ENCODE data around the gene SLX9. TPM values are rescaled to one million over a fixed set of nuclear protein-coding genes. Genes with fewer than 3 reads are reported as not detected.

Gene SLX9
- total RNA-seq, 4 donors from 2014 or later, result 11.9 to 26.2 (median 16.1) TPM

- ATAC-seq (ENCODE audit: low FRiP score) (no peak), DNase-seq (ENCODE audit: low spot score) (no peak)
- TF ChIP-seq CTCF (IDR thresholded peaks at IDR 0.05), result no peak
These were observed 8.1 kb upstream of the SLX9 start for GRCh38 chr21:44931501-44932407.

DNA sequence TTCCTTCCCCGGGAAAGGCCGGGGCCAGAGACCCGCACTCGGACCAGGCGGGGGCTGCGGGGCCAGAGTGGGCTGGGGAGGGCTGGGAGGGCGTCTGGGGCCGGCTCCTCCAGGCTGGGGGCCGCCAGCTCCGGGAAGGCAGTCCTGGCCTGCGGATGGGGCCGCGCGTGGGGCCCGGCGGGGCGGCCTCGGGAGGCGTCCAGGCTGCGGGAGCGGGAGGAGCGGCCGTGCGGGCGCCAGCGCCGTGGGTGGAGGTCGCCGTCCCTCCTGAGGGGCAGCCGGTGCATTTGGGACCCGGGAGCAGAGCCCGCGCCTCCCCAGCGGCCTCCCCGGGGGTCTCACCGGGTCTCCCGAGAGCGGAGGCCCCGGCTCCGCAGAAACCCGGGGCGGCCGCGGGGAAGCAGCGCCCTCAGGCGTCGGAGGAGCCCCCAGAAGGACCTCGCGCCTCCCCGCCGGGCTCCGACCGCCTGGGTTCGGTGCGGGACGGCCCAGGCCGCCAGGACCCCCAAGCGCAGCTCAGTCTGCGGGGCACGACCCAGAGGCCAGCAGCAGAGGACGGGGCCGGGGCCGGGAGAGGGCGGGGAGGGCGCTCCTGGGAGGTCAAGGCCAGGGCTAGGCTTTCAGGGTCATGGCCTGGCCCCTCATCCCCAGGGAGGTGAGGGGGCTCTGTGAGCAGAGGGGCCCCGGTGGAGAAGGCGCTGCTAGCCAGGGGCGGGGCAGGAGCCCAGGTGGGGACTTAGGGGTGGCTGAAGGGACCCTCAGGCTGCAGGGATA is 7.2 kb upstream of the SLX9 start:
- TF ChIP-seq CTCF (IDR thresholded peaks at IDR 0.05), result no peak
- ATAC-seq (ENCODE audit: low FRiP score) (no peak), DNase-seq (ENCODE audit: low spot score) (no peak)

DNA sequence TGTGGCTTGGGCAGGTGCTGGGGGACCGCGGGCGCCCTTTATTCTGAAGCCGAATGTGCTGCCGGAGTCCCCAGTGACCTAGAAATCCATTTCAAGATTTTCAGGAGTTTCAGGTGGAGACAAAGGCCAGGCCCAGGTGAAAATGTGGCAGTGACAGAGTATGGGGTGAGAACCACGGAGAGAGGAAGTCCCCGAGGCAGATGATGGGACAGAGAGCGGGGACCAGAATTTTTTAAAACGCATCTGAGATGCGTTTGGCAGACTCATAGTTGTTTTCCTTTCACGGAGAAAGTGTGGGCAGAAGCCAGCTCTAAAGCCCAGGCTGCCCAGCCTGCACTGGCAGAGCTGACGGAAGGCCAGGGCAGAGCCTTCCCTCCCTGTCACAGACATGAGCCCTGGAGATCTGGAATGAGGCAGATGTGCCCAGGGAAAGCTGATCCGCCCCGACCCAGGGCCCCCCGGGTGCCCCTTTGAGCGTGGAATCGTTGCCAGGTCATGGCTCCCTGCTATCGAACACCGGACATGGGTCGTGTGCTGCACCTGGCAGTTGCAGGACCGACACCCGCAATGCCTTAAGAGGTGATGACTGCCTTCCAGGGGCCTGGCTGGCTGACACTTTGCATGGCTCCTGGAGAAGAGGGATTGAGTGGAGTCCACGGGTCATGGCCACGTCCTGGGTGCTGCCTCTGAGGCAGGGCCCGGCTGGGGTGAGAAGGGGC is 6.5 kb upstream of the SLX9 start:
- ATAC-seq (ENCODE audit: low FRiP score), result no peak
- DNase-seq (ENCODE audit: low spot score), result no peak
- TF ChIP-seq CTCF (IDR thresholded peaks at IDR 0.05), result no peak

DNA sequence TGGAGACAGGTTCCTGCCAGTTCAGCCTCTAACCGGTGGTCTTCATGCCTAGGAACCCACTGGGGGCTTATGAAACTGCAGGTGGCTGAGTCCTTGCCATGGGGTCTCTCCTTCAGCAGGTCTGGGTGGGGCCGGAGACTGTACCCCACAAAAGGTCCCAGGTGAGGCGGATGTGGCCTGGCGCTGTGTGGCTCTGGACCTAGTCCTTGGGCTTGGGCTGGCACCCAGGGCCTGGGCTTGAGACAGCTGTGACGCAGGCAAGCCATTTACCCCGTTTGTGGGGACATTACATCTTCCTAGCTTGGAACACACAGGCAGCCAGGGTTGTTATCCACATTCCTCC is 5.9 kb upstream of the SLX9 start:
- no peak for TF ChIP-seq CTCF (IDR thresholded peaks at IDR 0.05)
- DNase-seq (ENCODE audit: low spot score) (no peak), ATAC-seq (ENCODE audit: low FRiP score) (no peak)

GRCh38 chr21:44934276-44934675 is 5.6 kb upstream of the SLX9 start:
- no peak for ATAC-seq (ENCODE audit: low FRiP score)
- TF ChIP-seq CTCF (IDR thresholded peaks at IDR 0.05), result no peak
- no peak for DNase-seq (ENCODE audit: low spot score)

- no peak for DNase-seq (ENCODE audit: low spot score)
- ATAC-seq (ENCODE audit: low FRiP score), result no peak
- no peak for TF ChIP-seq CTCF (IDR thresholded peaks at IDR 0.05)
These were observed 4.9 kb upstream of the SLX9 start for GRCh38 chr21:44934797-44935532.

Measured in omental fat pad (tissue), 4 donors.